DMS53 (cell line): ENCODE results near the gene ZNF346.

Source experiments
- DNase-seq: peaks from one replicate; lab custom pipeline; 2025; lab: John Stamatoyannopoulos, UW

The ZNF346 gene

GRCh38 chr5:177070536-177071191 is 48.2 kb downstream of the ZNF346 start:
- no peak for DNase-seq

- DNase-seq: peak; percentile 95
Observed at GRCh38 chr5:177071666-177072385, 49.3 kb downstream of the ZNF346 start.

GRCh38 chr5:177077335-177077734 is 54.8 kb downstream of the ZNF346 start:
- no peak for DNase-seq

GRCh38 chr5:177079606-177080005 is 57.1 kb downstream of the ZNF346 start:
- no peak for DNase-seq

GRCh38 chr5:177080265-177080664 is 57.8 kb downstream of the ZNF346 start:
- no peak for DNase-seq

- no peak for DNase-seq
Observed at GRCh38 chr5:177081859-177082258, 59.4 kb downstream of the ZNF346 start.

GRCh38 chr5:177083357-177083756 is 60.9 kb downstream of the ZNF346 start:
- DNase-seq: no peak

- no peak for DNase-seq
Observed at GRCh38 chr5:177084175-177084574, 61.7 kb downstream of the ZNF346 start.

GRCh38 chr5:177085985-177086653 is 63.6 kb downstream of the ZNF346 start:
- DNase-seq: peak; percentile 57

- DNase-seq: peak; percentile 96
Observed at GRCh38 chr5:177086654-177087397, 64.3 kb downstream of the ZNF346 start, which contains the start of gene FGFR4. TSS of gene FGFR4 (plus strand) at chr5:177086915. CDS start at chr5:177089603, 2,688 bp downstream.

GRCh38 chr5:177087398-177088005 is 65.0 kb downstream of the ZNF346 start:
- DNase-seq: peak; percentile 67

GRCh38 chr5:177089127-177089526 is 66.6 kb downstream of the ZNF346 start:
- DNase-seq: no peak

- DNase-seq: no peak
Observed at GRCh38 chr5:177089825-177090641, 67.5 kb downstream of the ZNF346 start.

GRCh38 chr5:177090813-177091212 is 68.3 kb downstream of the ZNF346 start:
- no peak for DNase-seq

- no peak for DNase-seq
Observed at GRCh38 chr5:177091232-177091631, 68.7 kb downstream of the ZNF346 start.

GRCh38 chr5:177092178-177093081 is 69.9 kb downstream of the ZNF346 start:
- no peak for DNase-seq

GRCh38 chr5:177093082-177093712 is 70.7 kb downstream of the ZNF346 start:
- DNase-seq: no peak

- DNase-seq: no peak
Observed at GRCh38 chr5:177093803-177094202, 71.3 kb downstream of the ZNF346 start.
